NCI-H82 treated with DMSO at 0.1 percent for 48 hours (cell line): ENCODE results near the gene DHX8.
"Not testable (repeated sequence)": the region's sequence is repeated elsewhere in the genome, so short reads cannot be mapped to it uniquely, and the experiment has no call there.

Experiments
- DNase-seq: peaks from one replicate; lab custom pipeline; 2025; ENCODE audit not compliant: unreplicated experiment; lab: John Stamatoyannopoulos, UW

The DHX8 gene

DNA sequence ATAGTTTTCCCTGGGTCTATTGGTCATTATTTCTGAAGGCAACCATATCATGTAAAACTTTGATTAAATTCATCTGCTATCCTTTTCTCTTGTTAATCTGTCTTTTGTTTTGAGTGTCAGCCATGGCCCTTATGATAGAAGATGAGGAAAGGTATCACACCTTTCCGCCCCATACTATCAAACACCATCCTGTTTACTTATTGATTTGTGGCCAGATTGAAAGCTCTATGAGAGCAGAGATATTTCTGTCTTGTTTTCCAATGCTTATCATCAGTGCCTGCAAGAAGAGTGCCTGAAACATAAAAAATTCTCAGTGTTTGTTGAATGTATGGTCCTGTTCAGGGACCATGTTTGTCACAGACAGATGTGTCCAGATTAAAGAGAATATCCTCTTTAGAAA is 22.6 kb upstream of the DHX8 start:
- no peak for DNase-seq

DNA sequence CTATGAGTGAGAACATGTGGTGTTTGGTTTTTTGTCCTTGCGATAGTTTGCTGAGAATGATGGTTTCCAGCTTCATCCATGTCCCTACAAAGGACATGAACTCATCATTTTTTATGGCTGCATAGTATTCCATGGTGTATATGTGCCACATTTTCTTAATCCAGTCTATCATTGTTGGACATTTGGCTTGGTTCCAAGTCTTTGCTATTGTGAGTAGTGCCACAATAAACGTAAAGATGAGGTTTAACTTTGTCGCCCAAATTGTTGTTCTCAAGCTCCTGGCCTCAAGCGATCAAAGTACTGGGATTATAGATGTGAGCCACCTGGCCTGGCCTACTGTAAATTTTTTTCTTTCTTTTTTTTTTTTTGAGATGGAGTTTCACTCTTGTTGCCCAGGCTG is 21.2 kb upstream of the DHX8 start:
- DNase-seq: not testable (repeated sequence)

DNA sequence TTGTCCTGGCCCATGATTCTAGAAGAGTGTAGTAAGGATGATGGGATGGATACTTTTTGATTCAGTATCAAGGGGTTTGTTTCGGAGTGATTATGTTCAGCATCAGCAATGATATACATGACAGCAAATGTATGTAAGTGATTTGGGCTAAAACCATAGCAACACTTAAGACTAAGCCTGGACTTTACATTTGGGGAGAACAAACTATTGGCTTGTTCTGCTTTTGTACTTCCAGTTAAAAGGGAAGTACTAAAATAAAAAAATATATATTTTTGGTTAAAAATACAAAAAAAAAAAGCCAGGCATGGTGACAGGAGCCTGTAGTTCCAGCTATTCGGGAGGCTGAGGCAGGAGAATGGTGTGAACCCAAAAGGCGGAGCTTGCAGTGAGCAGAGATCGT is 20.5 kb upstream of the DHX8 start:
- DNase-seq: no peak

DNA sequence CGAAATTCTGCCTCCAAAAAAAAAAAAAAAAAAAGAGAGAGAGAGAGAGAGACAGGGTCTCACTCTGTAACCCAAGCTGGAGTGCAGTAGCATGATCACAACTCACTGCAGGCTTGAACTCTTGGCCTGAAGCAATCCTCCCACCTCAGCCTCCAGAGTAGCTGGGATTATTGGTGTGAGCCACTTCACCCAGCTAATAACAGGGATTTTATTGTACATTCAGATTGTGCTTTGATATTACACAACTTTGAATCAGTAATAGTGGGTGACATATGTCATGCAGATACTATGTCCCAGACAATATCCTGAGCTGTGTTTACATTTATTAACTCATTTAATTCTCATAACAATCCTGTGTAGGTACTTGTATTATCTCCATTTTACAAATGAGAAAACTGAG is 19.7 kb upstream of the DHX8 start:
- no peak for DNase-seq

DNA sequence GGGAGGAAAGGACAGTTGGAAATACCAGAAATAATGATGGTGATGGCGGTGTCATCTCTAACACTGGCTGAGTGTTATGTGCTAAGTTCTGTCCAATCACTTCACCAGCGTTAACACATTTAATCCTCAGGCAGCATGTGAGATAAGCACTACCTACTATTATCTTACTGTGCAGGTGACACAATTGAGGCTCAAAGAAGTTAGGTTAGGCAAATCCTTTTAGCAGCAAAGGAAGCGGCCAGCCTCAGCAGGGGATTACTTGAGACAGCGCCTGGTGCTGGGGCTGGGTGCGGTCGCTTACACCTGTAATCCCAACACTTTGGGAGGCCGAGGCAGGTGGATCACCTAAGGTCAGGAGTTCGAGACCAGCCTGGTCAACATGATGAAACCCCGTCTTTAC is 18.7 kb upstream of the DHX8 start:
- peak; percentile 84 for DNase-seq

DNA sequence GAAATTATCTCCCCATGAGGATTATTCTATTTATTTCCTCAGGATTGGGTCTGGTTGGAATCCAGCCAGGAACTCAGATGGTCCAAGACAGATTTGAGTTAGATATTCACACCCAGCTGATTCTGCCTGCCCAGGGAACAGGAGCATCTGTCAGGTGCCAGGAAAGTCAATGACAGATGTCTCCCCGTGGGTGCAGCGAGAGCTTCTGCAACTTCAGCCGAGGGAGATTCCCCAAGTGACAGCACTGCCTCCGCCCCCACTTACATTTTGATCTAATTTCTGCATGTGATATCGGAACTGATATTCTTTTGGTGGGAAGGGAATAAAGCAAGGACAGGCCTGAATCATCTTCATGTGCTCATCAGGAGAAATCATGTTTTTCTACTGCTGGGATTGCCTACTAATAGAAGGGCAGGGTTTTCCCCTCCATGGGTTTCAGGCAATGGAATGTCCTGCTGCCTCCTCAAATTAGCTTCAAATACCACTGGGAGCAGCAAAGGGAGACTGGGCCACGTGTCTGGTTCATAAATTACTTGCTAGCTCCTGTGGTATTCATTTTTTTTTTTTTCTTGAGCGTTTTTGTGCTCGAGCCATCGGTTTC is 15.7 kb upstream of the DHX8 start:
- DNase-seq: peak; percentile 85

DNA sequence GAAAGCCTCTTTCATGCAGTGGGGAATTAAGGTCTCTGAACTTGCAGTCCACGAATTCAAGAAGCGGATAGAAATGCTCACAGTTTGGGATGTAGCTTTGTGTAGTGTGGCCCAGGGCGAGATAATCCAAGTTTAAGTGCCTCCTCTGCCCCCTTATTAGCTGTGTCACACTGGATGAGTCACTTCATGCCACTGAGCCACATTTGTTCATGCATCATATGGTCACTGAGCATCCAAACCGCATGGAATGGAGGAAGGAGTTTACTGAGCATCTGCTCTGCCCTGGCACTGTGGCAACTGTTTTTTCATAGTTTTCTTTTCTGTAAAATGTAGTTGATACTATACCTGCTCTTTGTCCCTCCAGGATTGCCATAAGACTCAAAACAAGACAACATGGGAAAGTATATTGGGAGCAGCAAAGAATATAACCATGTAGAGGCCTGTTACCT is 15.1 kb upstream of the DHX8 start:
- no peak for DNase-seq

DNA sequence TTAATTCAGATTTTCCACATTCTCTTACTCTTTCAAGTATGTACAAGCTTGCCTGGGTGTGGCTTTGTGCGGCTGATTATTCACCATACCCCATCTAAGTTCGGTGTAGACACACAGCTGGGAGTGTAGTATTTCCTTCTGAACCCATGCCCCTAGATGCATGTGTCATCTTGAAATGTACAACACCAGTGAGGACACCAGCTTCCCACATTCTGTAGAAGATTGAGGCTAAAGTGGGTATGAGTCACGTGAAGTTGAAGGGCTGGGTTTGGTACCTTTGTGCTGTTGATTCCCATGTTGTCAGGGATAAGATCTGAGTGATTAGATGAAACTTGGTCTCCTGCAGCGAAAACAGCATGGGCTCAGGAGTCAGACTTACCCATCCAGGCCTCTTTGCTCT is 14.6 kb upstream of the DHX8 start:
- no peak for DNase-seq

DNA sequence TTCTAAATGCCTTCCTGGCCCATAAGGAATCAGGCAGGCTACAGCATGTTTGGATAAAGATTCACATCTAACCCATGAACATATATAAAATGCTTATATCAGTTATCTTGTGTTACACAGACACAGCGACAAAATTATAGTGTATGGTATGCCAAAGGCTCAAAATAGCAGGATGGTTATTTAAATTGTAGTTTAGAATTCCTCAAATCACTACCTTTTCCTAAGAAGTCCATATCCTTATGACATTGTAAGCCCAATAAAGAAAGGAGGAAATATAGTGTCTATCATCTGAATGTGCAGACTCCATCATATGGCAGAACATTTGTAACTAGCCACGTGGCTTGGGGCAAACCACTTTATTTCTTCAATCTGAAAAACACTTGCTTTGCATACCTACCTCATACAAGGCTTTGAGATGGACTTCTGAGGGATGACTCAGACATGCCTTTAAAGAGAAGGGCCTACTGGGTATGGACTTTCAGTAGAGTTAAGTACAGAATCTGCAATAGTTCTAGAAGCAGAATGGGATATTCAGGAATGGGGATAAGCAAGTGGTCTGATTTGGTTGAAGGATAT is 12.1 kb upstream of the DHX8 start:
- DNase-seq: no peak

DNA sequence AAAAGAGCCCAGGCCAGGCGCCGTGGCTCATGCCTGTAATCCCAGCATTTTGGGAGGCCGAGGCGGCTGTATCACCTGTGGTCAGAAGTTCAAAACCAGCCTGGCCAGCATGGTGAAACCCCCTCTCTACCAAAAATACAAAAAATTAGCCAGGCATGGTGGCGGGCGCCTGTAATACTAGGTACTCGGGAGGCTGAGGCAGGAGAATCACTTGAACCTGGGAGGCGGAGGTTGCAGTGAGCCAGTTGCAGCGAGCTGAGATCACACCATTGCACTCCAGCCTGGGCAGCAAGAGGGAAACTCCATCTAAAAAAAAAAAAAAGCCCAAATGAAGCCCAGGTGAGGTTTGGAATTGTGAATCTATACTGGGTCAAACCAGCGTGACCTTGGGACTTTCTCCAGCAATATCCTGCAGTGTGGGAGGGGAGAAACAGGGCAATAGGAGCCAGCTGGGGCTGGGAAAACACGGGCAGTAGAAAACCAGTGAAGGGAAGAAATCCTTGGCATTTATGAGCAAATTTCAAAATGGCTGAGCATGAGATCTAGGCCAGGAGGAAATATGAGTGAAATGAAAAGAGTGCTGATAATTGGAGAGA is 8.2 kb upstream of the DHX8 start:
- no peak for DNase-seq

DNA sequence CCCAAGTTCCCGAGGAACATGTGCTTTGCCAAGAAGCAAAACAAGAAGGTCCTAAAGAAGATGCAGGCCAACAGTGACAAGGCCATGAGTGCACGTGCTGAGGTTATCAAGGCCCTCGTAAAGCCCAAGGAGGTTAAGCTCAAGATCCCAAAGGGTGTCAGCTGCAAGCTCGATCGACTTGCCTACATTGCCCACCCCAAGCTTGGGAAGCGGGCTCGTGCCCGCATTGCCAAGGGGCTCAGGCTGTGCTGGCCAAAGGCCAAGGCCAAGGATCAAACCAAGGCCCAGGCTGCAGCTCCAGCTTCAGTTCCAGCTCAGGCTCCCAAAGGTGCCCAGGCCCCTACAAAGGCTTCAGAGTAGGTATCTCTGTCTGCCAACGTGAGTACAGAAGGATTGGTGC is 7.5 kb upstream of the DHX8 start:
- DNase-seq: not testable (repeated sequence)

DNA sequence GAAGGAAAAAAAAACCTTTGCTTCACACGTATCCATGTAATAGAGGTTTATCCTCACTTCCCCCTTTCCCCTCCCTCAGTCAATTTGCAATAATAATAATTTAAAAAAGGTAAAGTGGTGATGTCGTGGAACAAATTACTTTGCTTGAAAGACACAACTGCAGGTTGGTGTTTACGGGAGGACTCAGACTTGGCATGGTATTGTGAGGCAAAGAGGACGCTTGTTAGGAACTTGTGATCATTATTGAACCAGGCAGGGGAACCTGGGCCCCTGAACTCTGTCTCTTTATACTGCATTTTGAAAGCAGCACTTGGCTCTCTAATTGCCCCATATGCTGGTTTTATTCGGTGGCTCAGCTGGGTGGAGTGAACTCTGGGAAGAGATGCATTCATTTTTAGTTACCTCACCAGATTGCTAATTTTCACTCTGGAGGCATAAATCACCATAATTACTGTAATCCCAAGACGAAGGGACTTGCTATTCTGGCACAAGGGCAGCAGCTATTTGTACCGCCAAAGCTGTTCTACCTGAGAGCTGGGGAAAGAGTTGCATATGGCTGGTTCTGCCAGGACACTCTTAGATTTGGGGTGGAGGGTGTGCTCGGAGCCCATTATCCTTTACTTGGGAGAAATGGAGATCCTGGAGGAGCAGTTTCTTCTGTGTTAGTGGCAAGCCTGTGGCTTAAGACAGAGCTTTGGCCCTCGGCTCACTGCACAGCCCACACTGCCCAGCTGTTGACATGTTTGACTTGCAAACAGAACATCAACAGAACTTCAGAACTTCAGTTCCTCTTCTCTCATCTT is 5.7 kb upstream of the DHX8 start:
- peak; percentile 81 for DNase-seq

DNA sequence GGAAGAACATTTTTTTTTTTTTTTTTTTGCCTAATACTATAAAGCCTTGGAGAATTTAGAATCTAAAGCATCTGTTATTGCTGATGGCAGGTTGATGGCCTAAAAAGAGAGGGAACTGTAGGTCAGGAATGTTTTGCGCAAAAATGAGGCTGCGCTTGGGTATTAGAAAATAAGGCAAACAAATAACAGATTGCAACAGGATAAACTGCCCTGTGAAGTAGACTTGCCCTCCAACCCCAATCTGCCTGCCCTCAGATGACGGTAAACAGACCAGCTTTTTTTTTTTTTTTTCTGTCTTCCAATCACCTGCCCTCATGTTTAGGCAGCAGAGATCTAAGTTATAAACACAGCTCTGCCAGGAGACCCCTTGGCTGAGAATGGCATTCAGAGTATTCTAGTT is 3.8 kb upstream of the DHX8 start:
- DNase-seq: peak; percentile 88

DNA sequence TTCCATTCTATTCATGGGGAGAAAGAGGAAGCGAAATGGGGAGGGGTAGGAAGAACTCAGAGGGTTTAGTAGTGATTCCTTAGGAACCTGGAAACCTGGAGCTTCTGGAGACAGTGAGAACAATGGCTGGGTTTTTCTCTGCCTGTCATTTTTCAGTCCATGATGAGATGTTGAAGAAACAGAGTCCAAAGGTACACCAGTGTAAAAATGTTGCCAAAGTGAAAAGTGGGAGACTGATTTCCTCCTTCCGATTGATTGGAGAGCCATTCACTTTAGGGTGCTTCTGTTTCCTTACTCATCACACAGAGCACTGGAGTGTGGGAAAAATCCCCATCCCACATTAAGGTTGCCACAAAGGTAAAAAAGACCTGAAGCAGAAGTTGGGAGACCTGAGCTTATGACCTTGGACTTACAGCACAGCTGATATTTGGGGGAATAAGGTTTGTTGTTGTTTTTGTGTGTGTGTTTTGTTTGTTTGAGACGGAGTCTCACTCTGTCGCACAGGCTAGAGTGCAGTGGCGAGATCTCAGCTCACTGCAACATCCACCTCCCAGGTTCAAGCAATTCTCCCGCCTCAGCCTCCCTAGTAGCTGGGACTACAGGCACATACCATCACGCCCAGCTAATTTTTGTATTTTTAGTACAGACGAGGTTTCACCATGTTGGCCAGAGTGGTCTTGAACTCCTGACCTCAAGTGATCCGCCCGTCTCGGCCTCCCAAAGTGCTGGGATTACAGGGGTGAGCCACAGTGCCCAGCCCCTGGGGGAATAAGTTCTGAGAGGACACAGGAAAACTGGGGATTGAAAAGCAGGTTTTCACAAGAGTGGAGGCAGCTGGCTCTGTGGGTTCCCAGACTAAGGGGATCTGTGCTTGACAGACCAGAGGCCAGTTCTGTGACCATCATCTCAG is 1.4 kb upstream of the DHX8 start:
- DNase-seq: no peak

DNA sequence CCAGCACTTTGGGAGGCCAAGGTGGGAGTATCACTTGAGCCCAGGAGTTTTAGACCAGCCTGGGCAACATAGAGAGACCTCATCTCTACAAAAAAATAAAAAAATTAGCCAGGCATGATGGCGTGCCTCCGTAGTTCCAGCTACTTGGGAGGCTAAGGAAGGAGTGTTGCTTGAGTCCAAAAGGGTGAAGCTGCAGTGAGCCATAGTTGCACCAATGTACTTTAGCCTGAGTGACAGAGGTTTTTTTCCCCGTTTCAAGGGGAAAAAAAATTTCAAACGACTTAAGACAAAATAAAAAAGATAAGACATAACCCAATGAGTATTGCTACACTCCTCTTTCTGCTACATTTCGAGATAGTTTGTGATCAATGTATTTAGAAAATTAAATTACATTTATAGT is 6.8 kb downstream of the DHX8 start:
- DNase-seq: no peak

DNA sequence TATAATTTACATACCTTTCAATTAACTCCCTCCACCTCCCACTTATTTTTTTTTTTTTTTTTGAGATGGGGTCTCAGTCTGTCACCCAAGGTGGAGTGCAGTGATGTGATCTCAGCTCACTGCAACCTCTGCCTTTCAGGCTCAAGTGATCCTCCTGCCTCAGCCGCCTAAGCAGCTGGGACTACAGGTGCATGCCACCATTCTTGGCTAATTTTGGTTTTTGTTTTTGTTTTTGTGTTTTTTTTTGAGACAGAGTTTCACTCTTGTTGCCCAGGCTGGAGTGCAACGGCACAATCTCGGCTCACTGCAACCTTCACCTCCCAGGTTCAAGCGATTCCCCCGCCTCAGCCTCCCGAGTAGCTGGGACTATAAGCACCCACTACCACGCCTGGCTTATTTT is 25.7 kb downstream of the DHX8 start:
- not testable (repeated sequence) for DNase-seq

DNA sequence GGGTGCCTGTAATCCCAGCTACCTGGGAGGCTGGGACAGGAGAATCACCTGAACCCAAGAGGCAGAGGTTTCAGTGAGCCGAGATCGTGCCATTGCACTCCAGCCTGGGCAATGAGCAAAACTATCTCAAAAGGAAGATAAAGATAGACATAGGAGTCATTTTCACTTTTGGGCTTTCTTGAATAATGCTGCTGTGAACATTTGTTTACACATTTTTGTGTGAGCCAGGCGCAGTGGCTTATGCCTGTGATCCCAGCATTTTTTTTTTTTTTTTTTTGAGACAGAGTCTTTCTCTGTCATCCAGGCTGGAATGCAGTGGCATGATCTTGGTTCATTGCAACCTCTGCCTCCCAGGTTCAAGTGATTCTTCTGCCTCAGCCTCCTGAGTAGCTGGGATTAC is 27.4 kb downstream of the DHX8 start:
- not testable (repeated sequence) for DNase-seq

DNA sequence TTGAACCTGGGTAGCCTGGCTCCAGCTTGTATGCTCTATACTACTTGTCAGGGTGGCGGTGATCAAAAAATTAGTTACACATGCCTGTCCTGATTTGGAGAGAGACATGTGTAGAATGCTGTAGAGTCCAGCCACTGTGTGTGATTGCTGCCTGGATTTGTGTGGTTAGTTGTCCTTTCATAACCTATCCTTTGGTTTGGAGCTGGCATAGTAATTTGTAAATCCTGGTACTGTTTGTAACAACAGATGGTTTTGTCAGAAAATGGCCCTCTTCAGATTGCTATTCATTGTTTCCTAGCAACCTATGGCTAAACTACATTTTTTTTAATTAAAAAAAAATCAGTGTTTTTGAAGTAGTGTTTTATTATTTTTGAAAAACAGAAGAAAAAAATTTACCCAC is 31.9 kb downstream of the DHX8 start:
- no peak for DNase-seq

DNA sequence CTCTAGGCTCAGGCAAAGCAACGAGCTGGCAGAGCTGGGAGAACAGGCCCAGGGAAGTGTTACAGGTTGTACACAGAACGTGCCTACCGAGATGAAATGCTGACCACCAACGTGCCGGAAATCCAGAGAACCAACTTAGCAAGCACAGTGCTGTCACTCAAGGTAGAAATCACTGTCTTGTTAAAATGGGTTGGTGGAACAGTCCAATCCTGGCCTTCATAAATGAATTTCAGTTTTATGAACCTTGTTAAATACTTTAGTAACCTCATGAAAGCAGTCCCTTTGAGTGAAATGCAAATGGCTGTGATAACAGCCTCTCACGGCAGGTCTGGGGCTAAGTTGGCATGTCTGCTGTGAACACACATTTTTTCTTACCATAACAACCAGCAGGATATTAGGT is 33.4 kb downstream of the DHX8 start:
- DNase-seq: no peak

DNA sequence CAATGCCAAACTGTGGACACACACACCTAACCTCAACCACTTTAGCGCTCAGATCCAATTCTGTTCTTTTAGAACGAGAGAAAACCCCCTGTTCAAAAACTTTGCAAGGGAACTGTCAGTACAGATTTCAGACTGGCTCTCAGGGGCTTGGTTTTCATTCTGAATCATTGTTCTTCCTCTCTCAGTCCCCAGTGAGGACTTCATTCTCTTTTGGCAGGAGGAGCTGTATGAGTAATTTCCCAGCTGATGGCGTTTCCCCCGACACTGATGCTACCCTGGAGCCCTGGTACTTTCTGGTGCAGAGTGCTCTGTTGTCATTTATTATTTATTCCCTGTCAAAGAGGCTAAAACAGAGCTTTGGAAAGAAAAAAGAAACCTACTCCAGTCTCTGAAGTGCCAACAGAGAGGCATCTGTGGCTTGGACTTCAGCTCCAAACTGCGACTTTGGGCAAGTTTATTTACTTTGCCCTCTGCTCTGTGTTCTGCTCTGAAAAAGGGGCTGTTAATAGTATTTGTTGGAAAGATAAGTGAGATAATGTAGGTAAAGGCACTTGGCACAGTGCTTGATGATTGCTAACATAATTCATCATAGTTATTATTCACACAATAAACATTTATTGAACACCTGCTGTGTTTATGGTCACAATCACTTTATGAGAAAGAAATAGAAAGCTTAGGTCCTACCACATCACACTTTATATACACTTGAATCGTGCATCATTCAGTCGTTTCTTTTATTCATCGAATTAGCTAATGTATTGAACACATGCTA is 34.0 kb downstream of the DHX8 start:
- DNase-seq: no peak
